IMR-90 (cell line): Measurements from ENCODE around the gene C21orf58. TPM values are rescaled to one million over a fixed set of nuclear protein-coding genes. Genes with fewer than 3 reads are reported as not detected.

Experiments
- ATAC-seq: fragments of 200-7000 bp; cut with Tn5 transposase; 2 replicates; pipeline ENCODE4 v1.9.1; 2020; ENCODE audit warnings: low read depth, mild to moderate bottlenecking, moderate library complexity
- BruUV-seq: library from RNA; stranded (reverse); fragments of 400-500 nt; replicated peaks from 2 replicates; lab custom pipeline; 2021; lab: Mats Ljungman, UMichigan
- CTCF ChIA-PET: fragments of 300-600 bp; formaldehyde crosslinking; extraction: SDS; loops from one replicate; lab custom pipeline; 2021; ENCODE audit warnings: antibody characterized with exemption; lab: Yijun Ruan, JAX
- POLR2A ChIA-PET: fragments of 300-600 bp; sonication (Branson Sonifier 250); formaldehyde crosslinking; loops from one replicate; lab custom pipeline; 2022; ENCODE audit warnings: antibody characterized with exemption; ENCODE audit not compliant: unreplicated experiment; lab: Charles Lee
- DNase-seq: peaks from one replicate; pipeline ENCODE4 v3.0.0; 2013
- H2AFZ ChIP-seq: replicated peaks from 2 replicates; pipeline ENCODE3; 2013; ENCODE audit warnings: low read length, mild to moderate bottlenecking; ENCODE audit not compliant: poor library complexity
- H2AK5ac ChIP-seq: 2 replicates; pipeline ENCODE4 v1.6.1; 2013; ENCODE audit warnings: low read depth, low read length, inconsistent platforms
- H2AK9ac ChIP-seq: replicated peaks from 2 replicates; pipeline ENCODE3; 2013; ENCODE audit warnings: mild to moderate bottlenecking, low read depth, low read length, moderate library complexity; ENCODE audit not compliant: poor library complexity
- H2BK120ac ChIP-seq: 2 replicates; pipeline ENCODE4 v1.6.1; 2013; ENCODE audit warnings: low read depth, low read length, inconsistent platforms
- H2BK15ac ChIP-seq: 3 replicates; pipeline ENCODE4 v1.6.1; 2013; ENCODE audit warnings: low read depth, low read length, inconsistent platforms
- H2BK20ac ChIP-seq: 2 replicates; pipeline ENCODE4 v1.6.1; 2013; ENCODE audit warnings: low read depth, mild to moderate bottlenecking, inconsistent platforms, low read length, moderate library complexity
- H2BK5ac ChIP-seq: 2 replicates; pipeline ENCODE4 v1.6.1; 2013; ENCODE audit warnings: mild to moderate bottlenecking, low read depth, low read length, inconsistent platforms; ENCODE audit not compliant: poor library complexity, severe bottlenecking
- H3K14ac ChIP-seq: replicated peaks from 2 replicates; pipeline ENCODE4 v1.6.1; 2013; ENCODE audit warnings: low read depth, low read length, inconsistent platforms
- H3K18ac ChIP-seq: 2 replicates; pipeline ENCODE4 v1.6.1; 2013; ENCODE audit warnings: low read depth, low read length, control low read depth
- H3K23ac ChIP-seq: 2 replicates; pipeline ENCODE4 v1.6.1; 2013; ENCODE audit warnings: low read depth, low read length, inconsistent platforms
- H3K27ac ChIP-seq: 2 replicates; pipeline ENCODE4 v1.5.1; 2013; ENCODE audit warnings: mild to moderate bottlenecking, control low read depth, low read length; ENCODE audit not compliant: insufficient read depth
- H3K27me3 ChIP-seq: 2 replicates; pipeline ENCODE4 v1.6.1; 2013; ENCODE audit warnings: low read length; ENCODE audit not compliant: control insufficient read depth, insufficient read depth
- H3K36me3 ChIP-seq: 2 replicates; pipeline ENCODE4 v1.6.1; 2013; ENCODE audit warnings: low read length, mixed read lengths; ENCODE audit not compliant: control insufficient read depth, insufficient read depth
- H3K4ac ChIP-seq: 2 replicates; pipeline ENCODE4 v1.6.1; 2013; ENCODE audit warnings: low read depth, low read length, inconsistent platforms
- H3K4me1 ChIP-seq: 2 replicates; pipeline ENCODE4 v1.6.1; 2013; ENCODE audit warnings: low read length, mixed read lengths; ENCODE audit not compliant: control insufficient read depth, insufficient read depth
- H3K4me2 ChIP-seq: 2 replicates; pipeline ENCODE4 v1.6.1; 2013; ENCODE audit warnings: low read depth, mild to moderate bottlenecking, control low read depth, low read length, moderate library complexity
- H3K4me3 ChIP-seq: 2 replicates; pipeline ENCODE4 v1.5.1; 2013; ENCODE audit warnings: low read depth, mild to moderate bottlenecking, control low read depth, low read length, moderate library complexity; ENCODE audit not compliant: insufficient read depth
- H3K56ac ChIP-seq: 2 replicates; pipeline ENCODE4 v1.6.1; 2013; ENCODE audit warnings: low read length, inconsistent platforms; ENCODE audit not compliant: insufficient read depth; ENCODE audit errors: extremely low read depth
- H3K79me1 ChIP-seq, 2 experiments: 2 replicates each; pipeline ENCODE4 v1.6.1; 2013; ENCODE audit warnings: low read length in 2 of 2, inconsistent platforms in 1 of 2, low read depth in 1 of 2
- H3K9ac ChIP-seq: 2 replicates; pipeline ENCODE4 v1.6.1; 2013; ENCODE audit warnings: low read depth, low read length, control low read depth
- H3K9me1 ChIP-seq: 2 replicates; pipeline ENCODE4 v1.6.1; 2013; ENCODE audit warnings: low read length, inconsistent platforms; ENCODE audit not compliant: insufficient read depth
- H3K9me3 ChIP-seq: 2 replicates; pipeline ENCODE4 v1.6.1; 2013; ENCODE audit warnings: low read length; ENCODE audit not compliant: control insufficient read depth, insufficient read depth
- H4K20me1 ChIP-seq: 2 replicates; pipeline ENCODE4 v1.6.1; 2013; ENCODE audit warnings: low read length, inconsistent platforms; ENCODE audit not compliant: insufficient read depth
- H4K5ac ChIP-seq: 2 replicates; pipeline ENCODE4 v1.6.1; 2013; ENCODE audit warnings: mild to moderate bottlenecking, low read depth, low read length, control low read depth
- H4K8ac ChIP-seq, 2 experiments: 2 replicates each; pipeline ENCODE4 v1.6.1; 2013; ENCODE audit warnings: low read depth in 2 of 2, low read length in 2 of 2, control low read depth in 1 of 2, inconsistent platforms in 1 of 2
- H4K91ac ChIP-seq: 2 replicates; pipeline ENCODE4 v1.6.1; 2013; ENCODE audit warnings: low read depth, low read length, inconsistent platforms; ENCODE audit not compliant: insufficient read depth
- CHD1 ChIP-seq: IDR thresholded peaks from 2 replicates; pipeline ENCODE4 v1.6.1; 2012; ENCODE audit warnings: low read depth, low read length, improper control_type of control experiment
- FOS ChIP-seq: fragments of 150-350 bp; IDR thresholded peaks from 2 replicates; pipeline ENCODE4 v1.6.1; 2016; ENCODE audit warnings: low read depth, low read length
- MAZ ChIP-seq: IDR thresholded peaks from 2 replicates; pipeline ENCODE4 v1.6.1; 2012; ENCODE audit warnings: low read depth, mild to moderate bottlenecking, low read length, improper control_type of control experiment, moderate library complexity, borderline replicate concordance
- MXI1 ChIP-seq: IDR thresholded peaks from 2 replicates; pipeline ENCODE4 v1.6.1; 2012; ENCODE audit warnings: low read depth, mild to moderate bottlenecking, low read length, moderate library complexity, borderline replicate concordance
- POLR2A ChIP-seq: IDR thresholded peaks from 2 replicates; pipeline ENCODE4 v1.6.1; 2012; ENCODE audit warnings: mild to moderate bottlenecking, low read depth, low read length
- RAD21 ChIP-seq: IDR thresholded peaks from 2 replicates; pipeline ENCODE4 v1.6.1; 2012; ENCODE audit warnings: low read length, improper control_type of control experiment
- RFX5 ChIP-seq: IDR thresholded peaks from 2 replicates; pipeline ENCODE4 v1.8.0; 2012; ENCODE audit warnings: low read depth, mild to moderate bottlenecking, low read length, moderate library complexity
- SMC3 ChIP-seq: fragments of 150-350 bp; IDR thresholded peaks from 2 replicates; pipeline ENCODE4 v1.6.1; 2016; ENCODE audit warnings: low read depth, mild to moderate bottlenecking, antibody characterized with exemption, low read length, moderate library complexity
- WGBS, 2 experiments: methylation state at CpG; one replicate each; pipeline versions ENCODE4 v1.1.5 to v1.1.7; 2013; ENCODE audit warnings: missing lambda C conversion rate in 2 of 2; ENCODE audit not compliant: insufficient read length in 1 of 2; ENCODE audit errors: extremely low coverage in 2 of 2; 5-methylcytosine and 5-hydroxymethylcytosine counted together
- dilution Hi-C: fragments of 300-500 bp; cut with HindIII; formaldehyde crosslinking; loops from one replicate; pipeline ENCODE4 v1.14.3; 2018; ENCODE audit warnings: low sequenced_read_pairs; ENCODE audit not compliant: unreplicated experiment
- in situ Hi-C: fragments of 300-500 bp; cut with MboI; formaldehyde crosslinking; loops from 3 replicates; pipeline ENCODE4 v1.14.3; 2019; ENCODE audit warnings: low sequenced_read_pairs, inconsistent platforms, mixed read lengths
- intact Hi-C: fragments of 100-400 bp; cut with micrococcal nuclease; formaldehyde crosslinking; loops from 2 replicates; pipeline ENCODE4 v1.10.0; 2022
- polyA plus RNA-seq, 3 experiments: library from polyadenylated mRNA; depleted of rRNA; stranded (reverse); fragments of >200 nt; gene quantifications; 2 replicates each; pipeline ENCODE4 v1.2.3, GENCODE V29; 2012; ENCODE audit warnings: low replicate concordance in 1 of 3
- total RNA-seq: library from RNA; depleted of rRNA; stranded (reverse); fragments of >200 nt; gene quantifications from 2 replicates; pipeline ENCODE4 v1.2.3, GENCODE V29; 2012
- TF ChIP-seq, protein P1 (sequence below): fragments of 150-350 bp; IDR thresholded peaks from 2 replicates; pipeline ENCODE4 v1.6.1; 2016; ENCODE audit warnings: low read depth, mild to moderate bottlenecking, low read length, moderate library complexity, borderline replicate concordance

The C21orf58 gene
- total and polyA plus RNA-seq, 2 of the 4 experiments (the other 2 are of a cell fraction): 2.7 to 6.2 TPM

DNA sequence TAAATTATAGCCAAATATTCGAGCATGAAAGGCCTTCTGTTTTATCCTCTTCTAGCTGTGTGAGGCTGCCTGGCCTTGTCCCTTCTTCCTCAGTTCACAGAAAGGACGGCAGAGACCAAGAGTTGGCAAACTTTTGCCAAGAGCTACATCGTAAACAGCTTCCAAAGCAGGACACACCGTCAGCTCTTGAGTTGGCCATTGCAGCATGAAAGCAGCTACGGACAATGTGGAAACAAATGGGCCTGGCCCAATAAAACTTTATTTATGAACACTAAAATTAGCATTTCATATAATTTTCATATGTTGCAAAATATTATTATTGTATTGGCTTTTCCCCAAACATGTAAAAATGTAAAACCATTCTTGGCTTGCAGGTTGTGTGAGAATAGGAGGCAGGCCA lies 10.7 kb downstream of the C21orf58 start:
- POLR2A ChIA-PET: no interaction called here
- CTCF ChIA-PET: no interaction called here
- TF ChIP-seq, protein P1, sequence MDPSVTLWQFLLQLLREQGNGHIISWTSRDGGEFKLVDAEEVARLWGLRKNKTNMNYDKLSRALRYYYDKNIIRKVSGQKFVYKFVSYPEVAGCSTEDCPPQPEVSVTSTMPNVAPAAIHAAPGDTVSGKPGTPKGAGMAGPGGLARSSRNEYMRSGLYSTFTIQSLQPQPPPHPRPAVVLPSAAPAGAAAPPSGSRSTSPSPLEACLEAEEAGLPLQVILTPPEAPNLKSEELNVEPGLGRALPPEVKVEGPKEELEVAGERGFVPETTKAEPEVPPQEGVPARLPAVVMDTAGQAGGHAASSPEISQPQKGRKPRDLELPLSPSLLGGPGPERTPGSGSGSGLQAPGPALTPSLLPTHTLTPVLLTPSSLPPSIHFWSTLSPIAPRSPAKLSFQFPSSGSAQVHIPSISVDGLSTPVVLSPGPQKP: no peak
- TF ChIP-seq RFX5 (no peak), MXI1 (no peak), MAZ (no peak), CHD1 (no peak), FOS (no peak), RAD21 (no peak), SMC3 (no peak), POLR2A (no peak)
- H3K4ac ChIP-seq: no peak overlapping the region
- intact Hi-C loops (no loop called here), dilution Hi-C loops (no loop called here), in situ Hi-C loops (no loop called here)
- BruUV-seq: no TSS peak
- H2BK20ac ChIP-seq: no peak overlapping the region
- H4K91ac ChIP-seq: no peak overlapping the region
- no peak overlapping the region for H3K4me2 ChIP-seq
- no peaks in the 10 kb centered on the region for H3K27me3 ChIP-seq
- no peak overlapping the region for H2AK9ac ChIP-seq
- WGBS, 2 experiments: 100% methylated on average over 2 of the region's 5 CpGs; no CpG with 5 or more reads in 1 of the 2 experiments
- no peak overlapping the region for H4K5ac ChIP-seq
- H4K20me1 ChIP-seq: no peaks in the 10 kb centered on the region; the same call in 1 of the 2 replicates
- H3K9ac ChIP-seq: no peak overlapping the region
- no peak overlapping the region for H2BK15ac ChIP-seq
- no peaks in the 10 kb centered on the region for H3K9me1 ChIP-seq
- H3K18ac ChIP-seq: no peak overlapping the region
- H4K8ac ChIP-seq: no peak overlapping the region
- no peak overlapping the region for H3K56ac ChIP-seq
- peaks cover 2 to 26% of the 10 kb centered on the region in 2 experiments; a peak in 3 of 4 replicates for H3K79me1 ChIP-seq
- H3K27ac ChIP-seq: no peak overlapping the region
- no peak overlapping the region for H3K23ac ChIP-seq
- no peak overlapping the region for H2AK5ac ChIP-seq
- H2AFZ ChIP-seq: no peak overlapping the region
- no peak overlapping the region for H2BK5ac ChIP-seq
- peaks cover 19% of the 10 kb centered on the region for H3K36me3 ChIP-seq
- no peak overlapping the region for H3K4me3 ChIP-seq
- ATAC-seq (no peak), DNase-seq (no peak)
- H2BK120ac ChIP-seq: no peak overlapping the region
- H3K14ac ChIP-seq: no peak overlapping the region
- H3K4me1 ChIP-seq: no peaks in the 10 kb centered on the region
- H3K9me3 ChIP-seq: no peaks in the 10 kb centered on the region
